ENCODE measurements around the gene CNTNAP2. TPM values are rescaled to one million over a fixed set of nuclear protein-coding genes. Genes with fewer than 3 reads are reported as not detected.

Gene CNTNAP2
- total RNA-seq, 1 donor from 2014 or later = 5.4 TPM

GRCh38 chr7:148390381-148390780 lies 2273.8 kb downstream of the CNTNAP2 start:
- Mint-ChIP-seq H3K9me3 (ENCODE audit: unreplicated experiment) (no peaks in the 10 kb centered on the region), H3K36me3 (ENCODE audit: low read depth, unreplicated experiment) (peaks cover 7% of the 10 kb centered on the region), H3K27ac (ENCODE audit: unreplicated experiment) (no peak overlapping the region), H3K4me3 (ENCODE audit: unreplicated experiment) (no peak overlapping the region), H3K4me1 (ENCODE audit: unreplicated experiment) (no peaks in the 10 kb centered on the region), H3K27me3 (ENCODE audit: unreplicated experiment) (no peaks in the 10 kb centered on the region)
- DNase-seq (ENCODE audit: low spot score) = no peak
- TF ChIP-seq CTCF (IDR thresholded peaks at IDR 0.05; ENCODE audit: unreplicated experiment) = no peak

- Mint-ChIP-seq H3K4me3 (ENCODE audit: unreplicated experiment) (no peak overlapping the region), H3K4me1 (ENCODE audit: unreplicated experiment) (no peaks in the 10 kb centered on the region), H3K27me3 (ENCODE audit: unreplicated experiment) (peaks cover 2% of the 10 kb centered on the region), H3K9me3 (ENCODE audit: unreplicated experiment) (no peaks in the 10 kb centered on the region), H3K36me3 (ENCODE audit: low read depth, unreplicated experiment) (peaks cover 7% of the 10 kb centered on the region), H3K27ac (ENCODE audit: unreplicated experiment) (no peak overlapping the region)
- no peak for TF ChIP-seq CTCF (IDR thresholded peaks at IDR 0.05; ENCODE audit: unreplicated experiment)
- DNase-seq (ENCODE audit: low spot score) = no peak
Observed at GRCh38 chr7:148391591-148391990, 2275.0 kb downstream of the CNTNAP2 start.

- H3K36me3 Mint-ChIP-seq (ENCODE audit: low read depth, unreplicated experiment) = peaks cover under 1% of the 10 kb centered on the region
- no peaks in the 10 kb centered on the region for H3K9me3 Mint-ChIP-seq (ENCODE audit: unreplicated experiment)
Observed at GRCh38 chr7:148394582-148394981, 2278.0 kb downstream of the CNTNAP2 start.

GRCh38 chr7:148395352-148395811 lies 2278.8 kb downstream of the CNTNAP2 start:
- no peak for TF ChIP-seq CTCF (IDR thresholded peaks at IDR 0.05; ENCODE audit: unreplicated experiment)
- H3K36me3 Mint-ChIP-seq (ENCODE audit: low read depth, unreplicated experiment) = no peaks in the 10 kb centered on the region
- H3K27ac Mint-ChIP-seq (ENCODE audit: unreplicated experiment) = no peak overlapping the region
- H3K27me3 Mint-ChIP-seq (ENCODE audit: unreplicated experiment) = peaks cover 2% of the 10 kb centered on the region
- DNase-seq (ENCODE audit: low spot score) = no peak
- no peaks in the 10 kb centered on the region for H3K4me1 Mint-ChIP-seq (ENCODE audit: unreplicated experiment)
- no peak overlapping the region for H3K4me3 Mint-ChIP-seq (ENCODE audit: unreplicated experiment)
- no peaks in the 10 kb centered on the region for H3K9me3 Mint-ChIP-seq (ENCODE audit: unreplicated experiment)

More at GRCh38 chr7:148394582-148394981, 2278.0 kb downstream of the CNTNAP2 start:
- Mint-ChIP-seq H3K4me1 (ENCODE audit: unreplicated experiment) (no peaks in the 10 kb centered on the region), H3K4me3 (ENCODE audit: unreplicated experiment) (no peak overlapping the region), H3K27me3 (ENCODE audit: unreplicated experiment) (peaks cover 2% of the 10 kb centered on the region), H3K27ac (ENCODE audit: unreplicated experiment) (no peak overlapping the region)
- no peak for DNase-seq (ENCODE audit: low spot score)
- TF ChIP-seq CTCF (IDR thresholded peaks at IDR 0.05; ENCODE audit: unreplicated experiment) = no peak

- Mint-ChIP-seq H3K4me3 (ENCODE audit: unreplicated experiment) (no peak overlapping the region), H3K36me3 (ENCODE audit: low read depth, unreplicated experiment) (no peaks in the 10 kb centered on the region), H3K27ac (ENCODE audit: unreplicated experiment) (peak overlapping the region; percentile 70), H3K27me3 (ENCODE audit: unreplicated experiment) (peaks cover 4% of the 10 kb centered on the region), H3K9me3 (ENCODE audit: unreplicated experiment) (no peaks in the 10 kb centered on the region), H3K4me1 (ENCODE audit: unreplicated experiment) (no peaks in the 10 kb centered on the region)
- no peak for TF ChIP-seq CTCF (IDR thresholded peaks at IDR 0.05; ENCODE audit: unreplicated experiment)
- no peak for DNase-seq (ENCODE audit: low spot score)
Observed at GRCh38 chr7:148395990-148396716, 2279.6 kb downstream of the CNTNAP2 start.
